Tibial nerve (tissue), 4 donors: Measurements from ENCODE around the gene AUH. TPM values are rescaled to one million over a fixed set of nuclear protein-coding genes. Genes with fewer than 3 reads are reported as not detected.
"Not testable (repeated sequence)": the region's sequence is repeated elsewhere in the genome, so short reads cannot be mapped to it uniquely, and the experiment has no call there.

Experiments used
- DNase-seq, 2 donors: peaks; one replicate each; pipeline ENCODE4 v3.0.0-alpha.2; 2019; ENCODE audit warnings: low spot score in 2 of 2
- H3K27ac ChIP-seq, 4 donors: fragments of 200-600 bp; sonication (generic) in 3 of 4; one replicate each; pipeline ENCODE4 v1.5.1; 2017 to 2019; ENCODE audit warnings: mild to moderate bottlenecking in 1 of 4
- H3K27me3 ChIP-seq, 2 donors: fragments of 200-600 bp; sonication (generic) in 1 of 2; one replicate each; pipeline versions ENCODE4 v1.5.1 to v1.6.0; 2017 to 2019
- H3K36me3 ChIP-seq, 3 donors: fragments of 200-600 bp; sonication (generic); one replicate each; pipeline ENCODE4 v1.5.1; 2018 to 2019
- H3K4me1 ChIP-seq, 4 donors: fragments of 200-600 bp; sonication (generic) in 3 of 4; one replicate each; pipeline ENCODE4 v1.5.1; 2017 to 2019
- H3K4me3 ChIP-seq, 4 donors: fragments of 200-600 bp; sonication (generic) in 3 of 4; one replicate each; pipeline ENCODE4 v1.5.1; 2017 to 2019; ENCODE audit warnings: mild to moderate bottlenecking in 1 of 4, moderate library complexity in 1 of 4
- H3K9me3 ChIP-seq, 4 donors: fragments of 200-600 bp; sonication (generic) in 3 of 4; one replicate each; pipeline ENCODE4 v1.5.1; 2017 to 2019
- CTCF ChIP-seq, 5 experiments: fragments of 200-600 bp in 3 of 5; fragments of 450-650 bp in 2 of 5; sonication (generic) in 3 of 5; IDR thresholded peaks; one replicate each; pipeline ENCODE4 v1.5.1; 2016 to 2019; ENCODE audit warnings: antibody characterized with exemption in 5 of 5, mild to moderate bottlenecking in 3 of 5, moderate library complexity in 2 of 5
- EP300 ChIP-seq, 2 donors: sonication (generic); formaldehyde crosslinking; IDR thresholded peaks; one replicate each; pipeline ENCODE4 v1.6.1; 2017; ENCODE audit warnings: antibody characterized with exemption in 2 of 2, mild to moderate bottlenecking in 1 of 2
- POLR2A ChIP-seq, 2 donors: fragments of 450-650 bp; IDR thresholded peaks; one replicate each; pipeline ENCODE4 v1.6.1; 2017; ENCODE audit warnings: antibody characterized with exemption in 2 of 2, mild to moderate bottlenecking in 2 of 2, moderate library complexity in 2 of 2
- WGBS, 2 donors: methylation state at CpG; one replicate each; pipeline ENCODE4 v1.1.5; 2018; 5-methylcytosine and 5-hydroxymethylcytosine counted together
- total RNA-seq, 4 donors: library from RNA; depleted of rRNA; stranded (reverse); fragments of >200 nt; gene quantifications; one replicate each; pipeline ENCODE4 v1.1.0, GENCODE V29; 2016

AUH gene
- total RNA-seq, 4 donors from 2014 or later, result 40.5 to 70.1 (median 44.9) TPM

GRCh38 chr9:91391412-91391811, 29.7 kb upstream of the AUH start:
- H3K27me3 ChIP-seq, result no peaks in the 10 kb centered on the region
- TF ChIP-seq POLR2A (IDR thresholded peaks at IDR 0.05), result no peak
- TF ChIP-seq CTCF (IDR thresholded peaks at IDR 0.05), result no peak
- TF ChIP-seq EP300 (IDR thresholded peaks at IDR 0.05), result no peak
- DNase-seq, result no peak
- WGBS, 2 donors, result 64 to 68% methylated on average over 5 of the region's 5 CpGs
- H3K27ac ChIP-seq, result no peak overlapping the region
- H3K4me1 ChIP-seq, result no peaks in the 10 kb centered on the region
- H3K36me3 ChIP-seq, result no peaks in the 10 kb centered on the region
- H3K9me3 ChIP-seq, result no peaks in the 10 kb centered on the region
- no peak overlapping the region for H3K4me3 ChIP-seq

GRCh38 chr9:91389686-91390085, 28.0 kb upstream of the AUH start:
- not testable (repeated sequence) for H3K36me3 ChIP-seq, H3K4me1 ChIP-seq, DNase-seq, H3K9me3 ChIP-seq, H3K4me3 ChIP-seq, H3K27me3 ChIP-seq, H3K27ac ChIP-seq
- WGBS, 2 donors, result 94 to 98% methylated on average over 4 of the region's 4 CpGs

- H3K9me3 ChIP-seq, result no peaks in the 10 kb centered on the region
These were observed 25.0 kb upstream of the AUH start for GRCh38 chr9:91386765-91387164.

GRCh38 chr9:91384954-91385353, 23.2 kb upstream of the AUH start:
- H3K9me3 ChIP-seq, result no peaks in the 10 kb centered on the region
- TF ChIP-seq POLR2A (IDR thresholded peaks at IDR 0.05), result no peak
- no peak for TF ChIP-seq EP300 (IDR thresholded peaks at IDR 0.05)
- no peak for TF ChIP-seq CTCF (IDR thresholded peaks at IDR 0.05)
- no peaks in the 10 kb centered on the region for H3K27me3 ChIP-seq
- WGBS, 2 donors, result 48 to 75% methylated on average over 1 of the region's 1 CpG
- H3K4me3 ChIP-seq, result no peak overlapping the region
- no peak for DNase-seq
- no peaks in the 10 kb centered on the region for H3K36me3 ChIP-seq
- no peak overlapping the region for H3K27ac ChIP-seq
- H3K4me1 ChIP-seq, result no peaks in the 10 kb centered on the region

More at GRCh38 chr9:91386765-91387164, 25.0 kb upstream of the AUH start:
- TF ChIP-seq CTCF (IDR thresholded peaks at IDR 0.05) (no peak), POLR2A (IDR thresholded peaks at IDR 0.05) (no peak), EP300 (IDR thresholded peaks at IDR 0.05) (no peak)
- Histone ChIP-seq H3K36me3 (no peaks in the 10 kb centered on the region), H3K4me1 (no peaks in the 10 kb centered on the region), H3K27ac (no peak overlapping the region), H3K4me3 (no peak overlapping the region), H3K27me3 (no peaks in the 10 kb centered on the region)
- DNase-seq, result no peak

GRCh38 chr9:91383577-91383976, 21.9 kb upstream of the AUH start:
- Histone ChIP-seq H3K27ac (no peak overlapping the region), H3K9me3 (no peaks in the 10 kb centered on the region), H3K36me3 (no peaks in the 10 kb centered on the region), H3K4me1 (peaks cover 0 to 10% (median 0%) of the 10 kb centered on the region in 4 donors), H3K4me3 (no peak overlapping the region), H3K27me3 (no peaks in the 10 kb centered on the region)
- DNase-seq, result no peak
- TF ChIP-seq CTCF (IDR thresholded peaks at IDR 0.05) (no peak), EP300 (IDR thresholded peaks at IDR 0.05) (no peak), POLR2A (IDR thresholded peaks at IDR 0.05) (no peak)

- no peak overlapping the region for H3K4me3 ChIP-seq
- WGBS, 2 donors, result 92 to 97% methylated on average over 4 of the region's 4 CpGs
- H3K9me3 ChIP-seq, result no peaks in the 10 kb centered on the region
- no peaks in the 10 kb centered on the region for H3K36me3 ChIP-seq
- H3K27ac ChIP-seq, result no peak overlapping the region
- H3K27me3 ChIP-seq, result no peaks in the 10 kb centered on the region
- no peak for DNase-seq
- peaks cover 0 to 15% (median 0%) of the 10 kb centered on the region in 4 donors for H3K4me1 ChIP-seq
- TF ChIP-seq POLR2A (IDR thresholded peaks at IDR 0.05) (no peak), CTCF (IDR thresholded peaks at IDR 0.05) (no peak), EP300 (IDR thresholded peaks at IDR 0.05) (no peak)
These were observed 20.6 kb upstream of the AUH start for GRCh38 chr9:91382298-91382697.
